ENCODE results near the gene EIF3L.

The EIF3L gene

GRCh38 chr22:37854946-37855345 is 5.7 kb downstream of the EIF3L start:
- no peak for DNase-seq (ENCODE audit: low read depth)

GRCh38 chr22:37855462-37855861 is 6.2 kb downstream of the EIF3L start:
- no peak for DNase-seq (ENCODE audit: low read depth)

GRCh38 chr22:37860796-37861421 is 11.7 kb downstream of the EIF3L start:
- no peak for DNase-seq (ENCODE audit: low read depth)

- DNase-seq (ENCODE audit: low read depth): no peak
Measured at GRCh38 chr22:37862570-37863325, 13.5 kb downstream of the EIF3L start.

- DNase-seq (ENCODE audit: low read depth): no peak
Measured at GRCh38 chr22:37865510-37865909, 16.3 kb downstream of the EIF3L start.

- no peak for DNase-seq (ENCODE audit: low read depth)
Measured at GRCh38 chr22:37870273-37870672, 21.1 kb downstream of the EIF3L start.

GRCh38 chr22:37880668-37881440 is 31.6 kb downstream of the EIF3L start:
- DNase-seq (ENCODE audit: low read depth): no peak

- DNase-seq (ENCODE audit: low read depth): no peak
Measured at GRCh38 chr22:37884420-37884819, 35.2 kb downstream of the EIF3L start.

- no peak for DNase-seq (ENCODE audit: low read depth)
Measured at GRCh38 chr22:37887584-37888378, 38.6 kb downstream of the EIF3L start.

GRCh38 chr22:37891926-37892325 is 42.7 kb downstream of the EIF3L start:
- no peak for DNase-seq (ENCODE audit: low read depth)

GRCh38 chr22:37892566-37893335 is 43.5 kb downstream of the EIF3L start:
- no peak for DNase-seq (ENCODE audit: low read depth)

GRCh38 chr22:37893583-37893983 is 44.4 kb downstream of the EIF3L start:
- DNase-seq (ENCODE audit: low read depth): no peak

GRCh38 chr22:37894939-37895670 is 45.9 kb downstream of the EIF3L start:
- no peak for DNase-seq (ENCODE audit: low read depth)

GRCh38 chr22:37896181-37896592 is 47.0 kb downstream of the EIF3L start:
- DNase-seq (ENCODE audit: low read depth): no peak

GRCh38 chr22:37896939-37897338 is 47.7 kb downstream of the EIF3L start:
- DNase-seq (ENCODE audit: low read depth): no peak

GRCh38 chr22:37897807-37898206 is 48.6 kb downstream of the EIF3L start:
- DNase-seq (ENCODE audit: low read depth): no peak

GRCh38 chr22:37898441-37899181 is 49.4 kb downstream of the EIF3L start:
- DNase-seq (ENCODE audit: low read depth): no peak

- DNase-seq (ENCODE audit: low read depth): no peak
Measured at GRCh38 chr22:37904572-37905533, 55.6 kb downstream of the EIF3L start.

Data from stimulated activated CD8-positive, alpha-beta memory T cell treated with anti-CD3 and anti-CD28 coated beads, Interleukin-12 subunit alpha, Interleukin-12 subunit beta, amount 100 ng/mL, for 4 hours (primary cell).